SH-SY5Y (cell line): ENCODE data around the gene METTL24.

Experiments used
- GATA2 ChIP-seq: IDR thresholded peaks from 2 replicates; pipeline ENCODE4 v1.6.1; 2011; ENCODE audit warnings: mild to moderate bottlenecking, low read depth, low read length
- GATA3 ChIP-seq: IDR thresholded peaks from 2 replicates; pipeline ENCODE4 v1.6.1; 2011; ENCODE audit warnings: low read depth, mild to moderate bottlenecking, low read length, moderate library complexity

GRCh38 chr6:110196874-110197273 lies 161.3 kb downstream of the METTL24 start:
- TF ChIP-seq GATA3 (no peak), GATA2 (no peak)
